Thymus (tissue), 11 donors: ENCODE measurements around the gene APMAP. TPM values are rescaled to one million over a fixed set of nuclear protein-coding genes. Genes with fewer than 3 reads are reported as not detected.

Experiments
- DNase-seq, 9 donors: peaks; one replicate each; pipeline ENCODE4 v3.0.0-alpha.2; 2013; ENCODE audit warnings: low spot score in 9 of 9, low read depth in 6 of 9, missing footprints in 1 of 9
- H3K27ac ChIP-seq, 2 donors: one replicate each; pipeline ENCODE4 v1.5.1; 2013; ENCODE audit warnings: control low read depth in 1 of 2, low read depth in 1 of 2, low read length in 1 of 2, mild to moderate bottlenecking in 1 of 2, moderate library complexity in 1 of 2
- H3K27me3 ChIP-seq, 2 donors: one replicate each; pipeline ENCODE4 v1.5.1; 2013; ENCODE audit warnings: low read length in 1 of 2; ENCODE audit not compliant: control insufficient read depth in 2 of 2, insufficient read depth in 1 of 2
- H3K36me3 ChIP-seq, 2 donors: one replicate each; pipeline ENCODE4 v1.5.1; 2013; ENCODE audit warnings: low read length in 1 of 2, mild to moderate bottlenecking in 1 of 2, moderate library complexity in 1 of 2; ENCODE audit not compliant: control insufficient read depth in 2 of 2, insufficient read depth in 2 of 2
- H3K4me1 ChIP-seq, 2 donors: one replicate each; pipeline ENCODE4 v1.5.1; 2013; ENCODE audit warnings: low read length in 2 of 2; ENCODE audit not compliant: control insufficient read depth in 2 of 2, insufficient read depth in 2 of 2
- H3K4me3 ChIP-seq, 2 donors: one replicate each; pipeline ENCODE4 v1.5.1; 2013; ENCODE audit warnings: low read length in 2 of 2, control low read depth in 1 of 2, mild to moderate bottlenecking in 1 of 2
- H3K9me3 ChIP-seq, 2 donors: one replicate each; pipeline ENCODE4 v1.5.1; 2013; ENCODE audit warnings: low read length in 1 of 2, mild to moderate bottlenecking in 1 of 2; ENCODE audit not compliant: control insufficient read depth in 2 of 2, insufficient read depth in 1 of 2
- WGBS: extraction: QIAGEN DNeasy Blood & Tissue Kit; methylation state at CpG from one replicate; pipeline ENCODE4 v1.1.7; 2013; 5-methylcytosine and 5-hydroxymethylcytosine counted together
- polyA plus RNA-seq: library from polyadenylated mRNA; stranded (reverse); fragments of 200-250 nt; gene quantifications from one replicate; pipeline ENCODE4 v1.2.3, GENCODE V29; 2013
- total RNA-seq: library from RNA; stranded (reverse); fragments of 120-200 nt; gene quantifications from one replicate; pipeline ENCODE4 v1.2.4, GENCODE V29; 2013
- donor health status: healthy.

APMAP gene
- total and polyA plus RNA-seq, 2 donors, result 49.3 to 53.4 TPM

DNA sequence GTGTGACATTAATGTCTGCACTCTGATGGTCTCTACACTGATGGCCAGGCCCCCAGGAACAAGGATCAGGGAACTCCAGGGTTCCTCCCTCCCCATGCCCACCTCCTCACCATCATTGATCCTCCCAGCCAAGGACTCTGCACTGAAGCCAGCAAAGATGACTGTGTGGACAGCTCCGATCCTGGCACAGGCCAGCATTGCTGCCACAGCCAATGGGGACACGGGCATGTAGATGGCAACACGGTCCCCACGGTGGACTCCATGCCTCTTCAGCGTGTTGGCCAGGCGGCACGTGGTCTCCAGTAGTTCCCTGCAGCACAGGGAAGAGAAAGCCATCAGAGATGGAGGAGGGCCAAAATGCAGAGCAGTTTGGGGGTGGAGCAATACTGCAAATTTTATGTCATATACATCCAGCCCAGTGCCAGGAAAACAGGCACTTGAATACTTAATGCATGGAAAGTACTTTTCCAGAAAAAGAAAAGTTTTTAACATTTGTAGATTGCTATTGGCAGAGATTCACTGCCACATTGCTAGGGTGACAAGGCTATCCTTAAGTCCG lies 38.2 kb upstream of the APMAP start:
- no peaks in the 10 kb centered on the region for H3K27me3 ChIP-seq
- H3K4me1 ChIP-seq, result peaks cover 1 to 9% of the 10 kb centered on the region in 2 donors
- H3K27ac ChIP-seq, result no peak overlapping the region
- DNase-seq, result no peak
- H3K36me3 ChIP-seq, result peaks cover 0 to 15% of the 10 kb centered on the region in 2 donors
- no peaks in the 10 kb centered on the region for H3K9me3 ChIP-seq
- no peak overlapping the region for H3K4me3 ChIP-seq
- 98% methylated on average over 8 of the region's 8 CpGs for WGBS

GRCh38 chr20:25030007-25030648 lies 37.6 kb upstream of the APMAP start:
- no peak for DNase-seq
- H3K4me3 ChIP-seq, result no peak overlapping the region
- no peak overlapping the region for H3K27ac ChIP-seq
- peaks cover 0 to 15% of the 10 kb centered on the region in 2 donors for H3K36me3 ChIP-seq
- H3K4me1 ChIP-seq, result peaks cover 0 to 8% of the 10 kb centered on the region in 2 donors
- 98% methylated on average over 5 of the region's 5 CpGs for WGBS
- H3K9me3 ChIP-seq, result no peaks in the 10 kb centered on the region
- H3K27me3 ChIP-seq, result no peaks in the 10 kb centered on the region

DNA sequence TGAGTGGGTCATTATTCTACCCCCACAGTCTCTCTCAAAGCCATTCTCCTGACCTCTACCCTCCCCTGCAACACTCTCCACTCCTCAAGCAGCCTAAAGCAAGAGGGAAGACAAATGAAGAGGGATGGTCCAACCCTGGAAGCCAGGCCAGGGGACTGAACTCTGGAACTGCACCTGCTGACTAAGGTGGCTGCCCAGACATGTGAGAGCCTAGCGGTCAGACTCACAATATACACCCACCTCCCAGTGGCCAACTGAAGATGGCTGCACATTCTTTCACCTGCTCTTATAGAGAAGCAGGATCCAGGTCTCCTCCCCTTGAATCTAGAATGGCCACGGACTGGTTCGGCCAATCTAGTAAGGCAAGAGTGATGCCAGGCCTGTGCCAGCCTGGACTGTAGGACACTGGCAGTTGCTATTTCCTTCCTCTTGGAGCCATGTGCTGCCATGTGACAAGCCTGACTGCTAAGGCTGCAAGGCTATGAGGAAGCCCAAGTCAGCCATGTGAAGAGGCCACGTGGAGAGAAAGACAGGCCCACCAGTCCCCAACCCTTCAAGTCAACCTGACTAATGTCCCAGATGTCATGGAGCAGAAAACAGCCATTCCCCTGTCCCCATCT lies 33.5 kb upstream of the APMAP start:
- H3K4me3 ChIP-seq, result no peak overlapping the region
- H3K36me3 ChIP-seq, result peaks cover 0 to 19% of the 10 kb centered on the region in 2 donors
- DNase-seq, result no peak
- H3K4me1 ChIP-seq, result no peaks in the 10 kb centered on the region
- no peaks in the 10 kb centered on the region for H3K27me3 ChIP-seq
- WGBS, result 94% methylated on average over 4 of the region's 4 CpGs
- H3K27ac ChIP-seq, result no peak overlapping the region
- no peaks in the 10 kb centered on the region for H3K9me3 ChIP-seq

DNA sequence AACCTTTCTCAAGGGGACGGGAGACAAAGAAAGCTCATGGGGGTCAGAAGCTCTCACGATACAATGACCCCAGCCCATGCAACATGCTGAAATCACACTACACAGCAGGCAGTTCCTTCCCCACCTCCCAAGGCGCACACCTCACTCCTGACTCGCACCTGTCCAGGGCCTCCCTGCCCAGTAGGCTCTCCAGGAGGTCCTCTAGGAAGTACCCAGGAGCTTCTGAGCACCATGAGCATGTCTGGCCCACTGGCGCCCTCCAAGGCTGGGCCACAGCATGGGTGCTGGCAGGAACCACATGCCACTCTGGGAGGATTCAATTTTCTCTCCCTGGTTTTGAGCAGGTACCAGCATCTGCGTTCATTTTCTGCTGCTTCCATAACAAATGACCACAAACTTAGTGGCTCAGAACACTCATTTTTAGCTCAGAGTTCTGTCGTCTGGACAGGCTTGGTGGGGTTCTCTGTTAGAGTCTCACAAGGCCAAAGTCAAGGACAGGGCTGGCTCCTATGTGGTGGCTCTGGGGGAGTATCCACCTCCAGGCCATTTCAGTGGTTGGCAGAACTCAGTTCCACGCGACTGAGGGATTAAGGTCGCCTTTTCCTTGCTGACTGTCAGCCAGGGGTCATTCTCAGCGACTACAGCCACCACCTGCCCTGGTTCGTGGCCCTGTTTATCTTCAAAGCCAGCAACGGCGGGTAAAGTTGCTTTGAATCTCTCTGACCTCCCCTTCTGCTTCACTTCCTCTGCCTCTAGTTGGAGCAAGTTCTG lies 32.7 kb upstream of the APMAP start:
- 95% methylated on average over 14 of the region's 14 CpGs for WGBS
- Histone ChIP-seq H3K4me3 (no peak overlapping the region), H3K27me3 (no peaks in the 10 kb centered on the region), H3K9me3 (no peaks in the 10 kb centered on the region), H3K4me1 (no peaks in the 10 kb centered on the region), H3K36me3 (peaks cover 0 to 16% of the 10 kb centered on the region in 2 donors), H3K27ac (no peak overlapping the region)
- no peak for DNase-seq

DNA sequence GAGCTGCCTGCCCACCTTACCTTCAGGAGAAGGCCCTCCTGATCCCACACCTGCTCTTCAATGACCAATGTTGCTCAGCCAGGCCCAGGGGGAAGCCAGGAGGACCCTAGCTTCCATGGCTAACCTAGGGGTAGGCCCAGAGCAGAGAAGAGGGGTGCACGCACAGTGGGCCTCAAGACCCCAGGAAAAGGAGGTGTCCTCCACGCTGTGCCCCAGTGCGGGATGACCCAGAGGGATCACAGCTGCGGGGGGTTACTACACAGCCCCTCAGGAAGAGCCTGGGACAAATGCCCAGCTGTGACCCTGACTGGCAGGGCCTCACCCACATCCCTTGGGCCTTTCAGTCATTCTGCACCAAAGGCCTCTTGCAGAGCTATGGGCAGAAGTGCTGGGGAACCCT lies 31.6 kb upstream of the APMAP start:
- Histone ChIP-seq H3K4me3 (no peak overlapping the region), H3K9me3 (no peaks in the 10 kb centered on the region), H3K4me1 (no peaks in the 10 kb centered on the region), H3K27me3 (no peaks in the 10 kb centered on the region), H3K36me3 (peaks cover 4 to 15% of the 10 kb centered on the region in 2 donors), H3K27ac (no peak overlapping the region)
- 97% methylated on average over 4 of the region's 4 CpGs for WGBS
- no peak for DNase-seq

DNA sequence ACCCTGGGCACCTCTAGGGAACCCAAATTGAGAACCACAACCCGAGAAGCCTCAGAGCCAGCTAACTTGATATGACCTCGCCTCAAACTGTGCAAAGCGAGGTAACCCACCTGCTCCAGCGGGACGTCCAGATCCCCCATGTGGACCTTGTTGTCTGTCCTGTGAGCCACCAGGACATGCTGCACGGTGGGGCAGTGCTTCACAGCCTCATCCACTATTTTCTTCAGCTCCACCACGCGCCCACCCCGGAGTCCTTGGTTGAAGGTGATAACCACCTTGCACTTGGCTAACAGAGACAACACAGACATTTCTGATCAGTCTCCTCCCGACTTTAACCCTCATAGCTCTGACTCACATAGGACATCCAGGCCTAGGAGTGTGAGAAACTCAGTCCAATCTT lies 30.8 kb upstream of the APMAP start:
- DNase-seq, result no peak
- H3K27ac ChIP-seq, result no peak overlapping the region
- WGBS, result 87% methylated on average over 10 of the region's 10 CpGs
- peaks cover 9 to 18% of the 10 kb centered on the region in 2 donors for H3K36me3 ChIP-seq
- peaks cover 0 to 1% of the 10 kb centered on the region in 2 donors for H3K4me1 ChIP-seq
- H3K9me3 ChIP-seq, result no peaks in the 10 kb centered on the region
- H3K4me3 ChIP-seq, result no peak overlapping the region
- no peaks in the 10 kb centered on the region for H3K27me3 ChIP-seq

GRCh38 chr20:25022680-25023079 lies 30.1 kb upstream of the APMAP start:
- Histone ChIP-seq H3K27me3 (no peaks in the 10 kb centered on the region), H3K36me3 (peaks cover 9 to 18% of the 10 kb centered on the region in 2 donors), H3K27ac (peak overlapping the region in 1 of 2 donors; percentile 47), H3K4me1 (peaks cover 0 to 4% of the 10 kb centered on the region in 2 donors), H3K9me3 (no peaks in the 10 kb centered on the region), H3K4me3 (no peak overlapping the region)
- 98% methylated on average over 11 of the region's 11 CpGs for WGBS
- DNase-seq, result no peak

GRCh38 chr20:25021336-25021735 lies 28.8 kb upstream of the APMAP start:
- H3K27me3 ChIP-seq, result no peaks in the 10 kb centered on the region
- H3K4me3 ChIP-seq, result no peak overlapping the region
- H3K36me3 ChIP-seq, result peaks cover 9 to 22% of the 10 kb centered on the region in 2 donors
- H3K4me1 ChIP-seq, result peaks cover 0 to 7% of the 10 kb centered on the region in 2 donors
- WGBS, result 98% methylated on average over 6 of the region's 6 CpGs
- no peak overlapping the region for H3K27ac ChIP-seq
- no peak for DNase-seq
- H3K9me3 ChIP-seq, result no peaks in the 10 kb centered on the region

DNA sequence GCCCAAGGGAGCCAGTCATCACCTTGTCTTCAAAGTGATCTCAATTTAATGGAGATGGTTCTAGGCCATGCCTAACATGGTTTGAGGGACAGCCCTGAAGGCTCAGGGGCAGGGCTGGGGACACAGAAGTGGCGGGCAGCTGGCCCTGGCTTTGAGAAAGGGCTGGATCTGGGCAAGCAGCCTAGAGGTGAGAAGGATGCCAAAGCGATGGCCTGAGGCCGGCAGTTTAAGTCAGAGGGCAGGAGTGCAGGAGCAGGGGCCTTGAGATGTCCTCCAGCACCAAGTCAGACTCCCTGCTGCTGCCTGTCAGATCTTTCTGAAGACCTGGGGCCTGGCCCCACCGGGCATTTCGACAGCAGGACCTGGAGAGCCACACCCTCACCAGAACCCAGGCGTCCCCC lies 28.4 kb upstream of the APMAP start:
- no peak for DNase-seq
- Histone ChIP-seq H3K9me3 (no peaks in the 10 kb centered on the region), H3K36me3 (peaks cover 9 to 26% of the 10 kb centered on the region in 2 donors), H3K27me3 (no peaks in the 10 kb centered on the region), H3K4me3 (no peak overlapping the region), H3K4me1 (peaks cover 0 to 7% of the 10 kb centered on the region in 2 donors), H3K27ac (no peak overlapping the region)
- 98% methylated on average over 6 of the region's 6 CpGs for WGBS
